Fibroblast of lung (primary cell): Measurements from ENCODE around the gene GPATCH1. TPM values are rescaled to one million over a fixed set of nuclear protein-coding genes. Genes with fewer than 3 reads are reported as not detected.

Experiments used
- DNase-seq, 2 donors: peaks; one replicate each; pipeline versions ENCODE4 v3.0.0 to v3.0.0-alpha.2; 2010; ENCODE audit warnings: low read depth in 2 of 2
- H2AFZ ChIP-seq: 2 replicates; pipeline ENCODE4 v1.5.1; 2012; ENCODE audit warnings: low read length, control low read depth, inconsistent platforms
- H3K27ac ChIP-seq: 2 replicates; pipeline ENCODE4 v1.5.1; 2011; ENCODE audit warnings: low read length, control low read depth; ENCODE audit not compliant: insufficient read depth
- H3K27me3 ChIP-seq: 2 replicates; pipeline ENCODE4 v1.5.1; 2011; ENCODE audit warnings: mild to moderate bottlenecking, low read length; ENCODE audit not compliant: control insufficient read depth, insufficient read depth
- H3K36me3 ChIP-seq: 2 replicates; pipeline ENCODE4 v1.5.1; 2011; ENCODE audit warnings: low read length; ENCODE audit not compliant: control insufficient read depth, insufficient read depth
- H3K4me1 ChIP-seq: 2 replicates; pipeline ENCODE4 v1.5.1; 2011; ENCODE audit warnings: low read length; ENCODE audit not compliant: control insufficient read depth, insufficient read depth; ENCODE audit errors: extremely low read depth
- H3K4me2 ChIP-seq: 2 replicates; pipeline ENCODE4 v1.5.1; 2011; ENCODE audit warnings: low read length, control low read depth; ENCODE audit not compliant: insufficient read depth; ENCODE audit errors: extremely low read depth
- H3K4me3 ChIP-seq, 4 experiments: fragments of 200-600 bp in 1 of 4; sonication (generic) in 1 of 4; replicated peaks in 1 of 4; 2 replicates each; pipeline ENCODE4 v1.5.1; 2011 to 2016; ENCODE audit warnings: low read length in 4 of 4, low read depth in 3 of 4, mild to moderate bottlenecking in 3 of 4, control low read depth in 2 of 4, inconsistent platforms in 1 of 4, mixed read lengths in 1 of 4; ENCODE audit not compliant: insufficient read depth in 1 of 4; ENCODE audit errors: control extremely low read depth in 1 of 4
- H3K79me2 ChIP-seq: 2 replicates; pipeline ENCODE4 v1.5.1; 2012; ENCODE audit warnings: mild to moderate bottlenecking, low read length, inconsistent platforms; ENCODE audit not compliant: control insufficient read depth, insufficient read depth
- H3K9ac ChIP-seq: 2 replicates; pipeline ENCODE4 v1.5.1; 2011; ENCODE audit warnings: mild to moderate bottlenecking, low read length, control low read depth; ENCODE audit not compliant: insufficient read depth
- H3K9me3 ChIP-seq: 2 replicates; pipeline ENCODE4 v1.5.1; 2012; ENCODE audit warnings: low read depth, low read length; ENCODE audit not compliant: control insufficient read depth, insufficient read depth
- H4K20me1 ChIP-seq: 2 replicates; pipeline ENCODE4 v1.5.1; 2011; ENCODE audit warnings: low read length; ENCODE audit not compliant: control insufficient read depth, insufficient read depth; ENCODE audit errors: extremely low read depth
- CTCF ChIP-seq, 2 donors: IDR thresholded peaks in 1 of 2; conservative IDR thresholded peaks in 1 of 2; 1 replicate in 1 of 2; 2 replicates in 1 of 2; pipeline ENCODE4 v1.5.1; 2011 to 2012; ENCODE audit warnings: low read length in 2 of 2, control low read depth in 1 of 2, inconsistent platforms in 1 of 2, low read depth in 1 of 2, mild to moderate bottlenecking in 1 of 2
- EZH2 ChIP-seq: IDR thresholded peaks from 2 replicates; pipeline ENCODE4 v1.5.1; 2012; ENCODE audit warnings: low read length, control low read depth, mild to moderate bottlenecking; ENCODE audit errors: missing control alignments
- polyA plus RNA-seq, 2 donors: library from polyadenylated mRNA; depleted of rRNA in 1 of 2; stranded (reverse) in 1 of 2; unstranded in 1 of 2; fragments of >200 nt; gene quantifications; 2 replicates each; pipeline ENCODE4 v1.2.1, GENCODE V29; 2011 to 2012; ENCODE audit warnings: missing spikeins in 1 of 2
- total RNA-seq: library from RNA; depleted of rRNA; stranded (reverse); fragments of >200 nt; gene quantifications from 2 replicates; pipeline ENCODE4 v1.2.1, GENCODE V29; 2014

The GPATCH1 gene
- total and polyA plus RNA-seq, 2 donors (not counting 1 experiment from before 2014, with no cell fraction given) = 5.6 to 6.3 TPM

- no peak for DNase-seq
- TF ChIP-seq EZH2 = no peak
- TF ChIP-seq CTCF (conservative IDR thresholded peaks at IDR 0.05 in 1 of 2, IDR thresholded peaks at IDR 0.05 in 1 of 2; ENCODE audit: low read depth in 1 of 2, low read length in 2 of 2) = no peak
- Histone ChIP-seq H3K27me3 (no peaks in the 10 kb centered on the region), H3K4me3 (no peak overlapping the region), H4K20me1 (no peaks in the 10 kb centered on the region), H3K36me3 (peaks cover 5% of the 10 kb centered on the region), H3K9me3 (no peaks in the 10 kb centered on the region), H3K9ac (no peak overlapping the region), H2AFZ (no peak overlapping the region), H3K79me2 (no peaks in the 10 kb centered on the region), H3K27ac (no peak overlapping the region), H3K4me1 (no peaks in the 10 kb centered on the region), H3K4me2 (no peak overlapping the region)
Observed at GRCh38 chr19:33090179-33090578, 9.2 kb downstream of the GPATCH1 start.

GRCh38 chr19:33093420-33094210, 12.6 kb downstream of the GPATCH1 start:
- Histone ChIP-seq H2AFZ (no peak overlapping the region), H3K4me1 (no peaks in the 10 kb centered on the region), H3K9ac (no peak overlapping the region), H3K27ac (no peak overlapping the region), H4K20me1 (no peaks in the 10 kb centered on the region), H3K4me2 (no peak overlapping the region), H3K27me3 (no peaks in the 10 kb centered on the region), H3K9me3 (no peaks in the 10 kb centered on the region), H3K36me3 (peaks cover 14% of the 10 kb centered on the region), H3K4me3 (no peak overlapping the region), H3K79me2 (no peaks in the 10 kb centered on the region)
- TF ChIP-seq EZH2 (no peak), CTCF (conservative IDR thresholded peaks at IDR 0.05 in 1 of 2, IDR thresholded peaks at IDR 0.05 in 1 of 2; ENCODE audit: low read depth in 1 of 2, low read length in 2 of 2) (no peak)
- DNase-seq = no peak

GRCh38 chr19:33094436-33095067, 13.6 kb downstream of the GPATCH1 start:
- H3K9me3 ChIP-seq = no peaks in the 10 kb centered on the region
- no peak overlapping the region for H3K4me3 ChIP-seq
- no peaks in the 10 kb centered on the region for H4K20me1 ChIP-seq
- no peak overlapping the region for H3K27ac ChIP-seq
- peaks cover 14% of the 10 kb centered on the region for H3K36me3 ChIP-seq
- no peaks in the 10 kb centered on the region for H3K27me3 ChIP-seq
- no peak overlapping the region for H3K4me2 ChIP-seq
- H3K79me2 ChIP-seq = no peaks in the 10 kb centered on the region
- TF ChIP-seq EZH2 (no peak), CTCF (conservative IDR thresholded peaks at IDR 0.05 in 1 of 2, IDR thresholded peaks at IDR 0.05 in 1 of 2; ENCODE audit: low read depth in 1 of 2, low read length in 2 of 2) (no peak)
- no peak overlapping the region for H2AFZ ChIP-seq
- H3K9ac ChIP-seq = no peak overlapping the region
- no peak for DNase-seq
- H3K4me1 ChIP-seq = no peaks in the 10 kb centered on the region
